NCI-H446 treated with DMSO at 0.1 percent for 48 hours (cell line): ENCODE results near the gene ABHD8.
"Not testable (repeated sequence)": the region's sequence is repeated elsewhere in the genome, so short reads cannot be mapped to it uniquely, and the experiment has no call there.

ENCODE experiments used
- DNase-seq: peaks from one replicate; lab custom pipeline; 2025; lab: John Stamatoyannopoulos, UW

The ABHD8 gene

DNA sequence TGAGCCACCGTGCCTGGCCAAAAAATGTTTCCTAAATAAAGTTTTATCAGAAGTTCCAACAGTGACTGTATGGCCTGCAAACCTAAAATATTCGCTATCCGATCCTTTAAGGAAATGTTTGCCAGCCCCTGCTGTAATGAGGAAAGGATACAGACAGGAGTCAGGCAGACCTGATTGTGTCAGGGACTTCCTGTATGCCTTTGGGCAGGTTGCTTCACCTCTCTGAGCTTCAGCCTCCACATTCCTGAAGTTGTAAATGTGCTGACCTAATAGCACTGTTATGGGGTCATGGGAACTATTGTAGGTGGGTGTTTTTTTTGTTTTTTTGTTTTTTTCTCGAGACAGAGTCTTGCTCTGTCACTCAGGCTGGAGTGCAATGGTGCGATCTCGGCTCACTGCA lies 6.2 kb downstream of the ABHD8 start:
- DNase-seq: no peak

DNA sequence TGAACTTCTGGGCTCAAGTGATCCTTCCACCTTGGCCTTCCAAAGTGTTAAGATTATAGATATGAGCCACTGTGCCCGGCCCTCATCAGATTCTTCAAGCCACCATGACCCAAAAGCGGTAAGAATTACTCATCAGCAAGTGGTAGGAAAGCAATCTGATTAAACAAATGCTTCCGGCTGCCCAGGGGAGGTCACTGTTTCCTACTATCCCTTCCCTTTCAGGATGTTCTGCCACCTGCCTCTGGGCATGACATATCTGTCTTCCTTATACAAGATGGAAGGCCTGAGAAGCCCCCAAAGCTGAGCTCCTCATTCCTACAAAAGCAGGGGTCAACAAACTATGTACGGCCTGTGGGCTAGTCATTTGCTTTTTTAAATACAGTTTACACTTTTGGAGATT lies 7.0 kb downstream of the ABHD8 start:
- no peak for DNase-seq

DNA sequence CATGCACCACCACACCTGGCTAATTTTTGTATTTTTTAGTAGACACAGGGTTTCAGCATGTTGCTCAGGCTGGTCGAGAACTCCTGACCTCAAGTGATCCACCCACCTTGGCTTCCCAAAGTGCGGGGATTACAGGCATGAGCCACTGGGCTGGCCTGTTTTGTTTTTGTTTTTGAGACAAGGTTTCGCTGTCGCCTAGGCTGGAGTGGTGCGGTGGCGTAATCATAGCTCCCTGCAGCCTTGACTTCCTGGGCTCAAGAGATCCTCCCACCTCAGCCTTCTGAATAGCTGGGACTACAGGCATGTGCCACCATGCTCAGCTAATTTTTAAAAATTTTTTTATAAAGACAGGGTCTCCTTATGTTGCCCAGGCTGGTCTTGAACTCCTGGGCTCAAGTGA lies 7.7 kb downstream of the ABHD8 start:
- DNase-seq: not testable (repeated sequence)

DNA sequence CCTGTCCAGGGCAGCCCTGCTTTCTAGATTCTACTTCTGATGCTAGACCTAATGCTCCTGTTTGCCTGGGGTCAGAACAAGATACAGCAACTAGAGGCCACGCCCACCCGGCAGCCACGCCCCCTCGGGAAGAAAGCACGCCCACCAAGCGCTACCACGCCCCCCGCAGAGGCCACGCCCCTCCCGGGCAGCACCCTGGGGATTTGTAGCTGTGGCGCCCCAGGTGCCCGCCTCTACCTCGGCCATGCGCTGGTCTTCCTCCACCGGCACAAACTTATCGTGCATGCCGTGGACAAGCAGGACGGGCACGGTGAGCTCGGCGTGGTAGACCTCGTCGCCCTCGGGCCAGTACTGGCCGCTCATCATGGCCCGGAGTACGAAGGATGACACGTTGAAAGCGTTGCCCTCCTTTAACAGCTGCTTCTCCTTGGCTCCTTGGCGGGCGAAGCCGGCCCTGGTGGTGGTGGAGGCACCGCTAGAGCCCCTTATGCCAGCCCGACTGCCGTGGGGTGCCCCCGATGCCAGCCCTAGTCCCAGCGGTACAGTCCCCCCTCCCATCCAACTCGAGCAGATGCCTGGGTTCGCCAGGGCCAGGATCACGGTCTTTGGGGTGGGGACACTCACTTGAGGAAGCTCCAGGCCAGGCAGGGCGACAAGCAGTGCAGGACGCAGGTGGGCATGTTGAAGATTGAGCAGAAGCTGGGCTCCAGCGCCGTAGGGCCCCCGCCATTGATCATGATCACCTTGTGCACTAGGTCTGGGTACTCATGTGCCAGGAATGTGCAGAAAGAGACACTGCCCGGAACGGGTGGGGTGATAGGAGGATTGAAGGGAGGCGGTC lies 9.0 kb downstream of the ABHD8 start:
- no peak for DNase-seq

DNA sequence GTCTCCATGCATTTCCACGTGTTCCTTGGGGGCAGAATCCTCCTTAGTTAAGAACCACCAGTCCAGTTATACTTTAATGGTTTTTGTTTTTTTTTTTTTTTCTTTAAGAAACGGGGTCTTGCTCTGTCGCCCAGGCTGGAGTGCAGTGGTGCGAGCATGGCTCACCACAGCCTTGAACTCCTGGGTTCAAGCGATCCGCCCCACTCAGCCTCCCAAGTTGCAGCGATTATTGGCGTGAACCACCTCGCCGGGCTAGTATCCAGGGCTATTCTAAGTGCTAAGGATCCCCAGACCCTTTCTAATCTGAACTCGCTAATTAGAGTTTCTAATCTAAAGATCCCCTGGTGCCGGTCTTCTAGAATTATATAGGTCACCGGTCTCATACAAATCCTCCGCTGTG lies 9.6 kb downstream of the ABHD8 start:
- DNase-seq: no peak

DNA sequence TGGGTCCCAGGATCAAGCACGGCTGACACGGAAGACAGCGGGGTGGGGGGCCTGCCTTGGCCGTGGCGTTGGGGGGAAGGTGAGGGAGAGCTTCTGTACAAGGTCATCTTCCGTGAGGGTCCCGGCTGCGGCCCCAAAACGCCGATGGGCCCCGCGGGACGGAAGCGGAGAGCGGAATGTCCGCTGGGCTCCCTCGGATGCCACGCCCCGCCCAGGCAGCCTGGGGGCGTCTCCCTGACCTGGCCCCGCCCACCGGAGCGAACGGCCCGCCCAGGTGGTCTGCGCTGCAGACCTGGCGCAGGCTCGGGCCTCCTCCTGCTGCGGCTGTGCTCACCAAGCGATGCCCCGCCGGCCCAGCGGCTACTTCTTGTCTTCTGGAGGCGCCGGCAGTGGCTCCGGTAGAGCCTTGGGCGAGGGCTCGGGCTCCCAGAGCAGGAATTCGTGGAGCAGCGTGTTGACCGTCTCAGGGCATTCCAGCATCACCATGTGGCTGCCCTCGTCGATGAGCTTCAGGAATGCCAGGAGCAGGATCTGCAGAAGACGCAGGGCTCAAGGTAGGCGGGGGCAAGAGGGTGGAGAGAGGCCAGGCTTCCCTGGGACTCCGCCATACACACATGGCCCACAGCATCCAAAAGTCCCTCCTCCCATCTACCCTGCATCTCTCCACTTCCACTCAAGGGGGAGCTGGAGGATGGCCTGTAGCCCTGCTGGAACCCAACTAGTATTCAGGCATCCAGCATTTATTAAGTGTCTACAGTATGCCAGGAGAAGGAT lies 10.7 kb downstream of the ABHD8 start:
- no peak for DNase-seq

DNA sequence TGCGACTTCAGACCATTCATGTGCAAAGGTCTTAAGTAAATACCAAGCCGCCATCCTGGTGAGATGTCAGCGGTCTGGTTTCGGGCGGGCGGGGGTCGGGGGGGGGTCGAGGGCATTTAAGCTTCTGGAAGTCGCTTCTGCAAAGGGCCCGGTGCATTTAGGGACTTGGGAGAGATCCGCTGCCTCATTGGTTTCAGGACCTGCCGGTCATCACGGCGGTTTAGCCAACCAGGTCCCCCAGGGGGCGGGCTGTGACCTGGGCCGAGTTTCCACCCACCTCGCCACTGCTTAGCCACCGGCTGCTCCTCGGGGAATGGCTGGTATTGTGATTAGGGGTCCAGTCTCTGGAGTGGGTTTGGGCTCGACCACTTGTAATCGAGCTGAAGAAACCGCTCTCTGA lies 13.7 kb downstream of the ABHD8 start:
- no peak for DNase-seq

DNA sequence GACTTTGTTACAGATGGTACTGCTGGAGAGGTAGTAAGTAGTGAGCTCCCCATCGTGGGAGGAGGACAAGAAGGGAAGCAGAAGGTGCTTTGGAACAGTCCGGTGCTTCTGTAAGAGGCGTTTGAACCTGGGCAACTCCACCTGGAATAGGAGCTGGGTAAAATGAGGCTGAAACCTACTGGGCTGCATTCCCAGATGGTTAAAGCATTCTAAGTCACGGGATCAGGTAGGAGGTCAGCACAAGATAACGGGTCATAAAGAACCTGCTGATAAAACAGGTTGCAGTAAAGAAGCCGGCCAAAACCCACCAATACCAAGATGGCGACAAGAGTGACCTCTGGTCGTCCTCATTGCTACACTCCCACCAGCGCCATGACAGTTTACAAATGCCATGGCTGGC lies 16.5 kb downstream of the ABHD8 start:
- no peak for DNase-seq

DNA sequence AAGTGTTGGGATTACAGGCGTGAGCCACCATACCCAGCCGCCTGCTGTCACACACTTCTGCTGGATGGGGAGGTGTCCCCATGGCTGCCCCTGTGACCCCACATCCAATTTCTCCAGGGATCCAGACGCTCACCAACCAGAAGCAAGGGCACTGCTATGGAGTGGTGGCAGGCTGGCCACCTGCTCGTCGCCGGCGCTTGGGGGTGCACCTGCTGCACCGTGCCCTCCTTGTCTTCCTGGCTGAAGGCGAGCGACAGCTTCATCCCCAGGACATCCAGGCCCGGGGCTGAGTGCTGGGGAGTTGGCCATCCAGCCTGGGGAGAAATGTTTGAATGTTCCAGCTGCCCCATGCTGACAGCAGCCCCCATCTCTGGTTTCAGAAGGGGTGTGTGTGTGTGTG lies 17.0 kb downstream of the ABHD8 start:
- no peak for DNase-seq

DNA sequence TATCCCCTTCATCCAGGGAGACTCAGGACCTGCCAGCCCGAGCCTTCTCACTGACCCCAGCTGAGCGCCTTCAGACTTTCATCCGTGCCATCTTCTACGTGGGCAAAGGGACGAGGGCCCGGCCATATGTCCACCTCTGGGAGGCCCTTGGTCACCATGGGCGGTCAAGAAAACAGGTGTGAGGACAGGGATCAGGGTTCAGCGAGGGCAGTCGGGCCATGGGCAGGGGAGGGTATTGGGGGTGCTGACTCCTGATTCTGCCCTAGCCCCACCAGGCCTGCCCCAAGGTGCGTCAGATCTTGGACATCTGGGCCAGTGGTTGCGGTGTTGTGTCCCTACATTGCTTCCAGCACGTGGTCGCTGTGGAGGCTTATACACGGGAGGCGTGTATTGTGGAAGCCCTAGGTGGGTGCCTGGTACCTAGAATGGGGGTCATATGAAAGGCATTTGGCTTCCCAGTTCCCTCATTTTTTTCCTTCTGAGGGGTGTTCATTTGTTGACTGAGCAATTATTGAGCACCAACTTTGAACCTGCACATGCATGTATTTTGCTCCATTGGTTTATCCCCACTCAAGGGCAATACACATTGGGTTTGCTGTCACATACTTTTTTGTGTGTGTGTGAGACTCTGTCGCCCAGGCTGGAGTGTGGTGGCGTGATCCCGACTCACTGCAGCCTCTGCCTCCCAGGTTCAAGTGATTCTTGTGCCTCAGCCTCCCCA lies 17.6 kb downstream of the ABHD8 start:
- no peak for DNase-seq

DNA sequence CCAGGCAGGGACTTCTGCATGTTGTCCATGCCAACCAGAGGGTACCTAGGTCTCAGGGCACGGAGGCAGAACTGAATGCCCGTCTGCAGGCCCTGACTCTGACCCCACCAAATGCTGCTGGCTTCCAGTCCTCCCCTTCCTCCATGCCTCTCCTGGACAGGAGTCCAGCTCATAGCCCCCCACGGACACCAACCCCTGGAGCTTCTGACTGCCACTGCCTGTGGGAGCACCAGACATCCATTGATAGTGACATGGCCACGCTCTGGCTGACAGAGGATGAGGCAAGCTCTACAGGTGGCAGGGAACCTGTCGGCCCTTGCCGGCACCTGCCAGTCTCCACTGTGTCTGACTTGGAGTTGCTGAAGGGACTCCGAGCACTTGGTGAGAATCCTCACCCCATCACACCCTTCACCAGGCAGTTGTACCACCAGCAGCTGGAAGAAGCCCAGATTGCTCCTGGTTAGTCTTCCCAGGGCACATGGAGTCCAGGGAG lies 19.7 kb downstream of the ABHD8 start:
- no peak for DNase-seq

DNA sequence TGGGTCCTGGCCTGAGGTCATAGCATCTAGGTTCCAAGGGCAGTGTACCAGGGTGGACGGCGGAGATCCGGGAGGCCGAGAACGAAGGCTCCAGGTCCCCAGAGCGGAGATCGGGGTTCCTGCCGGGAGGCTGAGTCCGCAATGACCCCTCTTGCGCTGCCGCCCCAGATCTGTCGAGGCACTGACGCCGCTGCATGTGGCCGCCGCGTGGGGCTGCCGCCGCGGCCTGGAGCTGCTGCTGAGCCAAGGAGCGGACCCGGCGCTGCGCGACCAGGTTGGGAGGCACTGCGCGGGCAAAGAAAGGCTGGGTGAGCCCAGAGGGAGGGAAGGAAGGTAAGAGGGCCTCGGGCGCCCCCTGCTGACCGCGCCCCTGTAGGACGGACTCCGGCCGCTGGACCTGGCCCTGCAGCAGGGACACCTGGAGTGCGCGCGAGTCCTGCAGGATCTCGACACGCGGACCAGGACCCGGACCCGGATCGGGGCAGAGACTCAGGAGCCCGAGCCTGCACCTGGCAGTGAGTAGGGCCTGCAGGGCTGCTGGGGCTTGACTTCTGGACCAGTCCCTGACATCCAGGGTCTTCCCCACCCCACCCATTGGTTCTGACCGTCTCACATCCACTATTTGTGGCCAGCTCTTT lies 20.6 kb downstream of the ABHD8 start:
- peak; percentile 38 for DNase-seq

DNA sequence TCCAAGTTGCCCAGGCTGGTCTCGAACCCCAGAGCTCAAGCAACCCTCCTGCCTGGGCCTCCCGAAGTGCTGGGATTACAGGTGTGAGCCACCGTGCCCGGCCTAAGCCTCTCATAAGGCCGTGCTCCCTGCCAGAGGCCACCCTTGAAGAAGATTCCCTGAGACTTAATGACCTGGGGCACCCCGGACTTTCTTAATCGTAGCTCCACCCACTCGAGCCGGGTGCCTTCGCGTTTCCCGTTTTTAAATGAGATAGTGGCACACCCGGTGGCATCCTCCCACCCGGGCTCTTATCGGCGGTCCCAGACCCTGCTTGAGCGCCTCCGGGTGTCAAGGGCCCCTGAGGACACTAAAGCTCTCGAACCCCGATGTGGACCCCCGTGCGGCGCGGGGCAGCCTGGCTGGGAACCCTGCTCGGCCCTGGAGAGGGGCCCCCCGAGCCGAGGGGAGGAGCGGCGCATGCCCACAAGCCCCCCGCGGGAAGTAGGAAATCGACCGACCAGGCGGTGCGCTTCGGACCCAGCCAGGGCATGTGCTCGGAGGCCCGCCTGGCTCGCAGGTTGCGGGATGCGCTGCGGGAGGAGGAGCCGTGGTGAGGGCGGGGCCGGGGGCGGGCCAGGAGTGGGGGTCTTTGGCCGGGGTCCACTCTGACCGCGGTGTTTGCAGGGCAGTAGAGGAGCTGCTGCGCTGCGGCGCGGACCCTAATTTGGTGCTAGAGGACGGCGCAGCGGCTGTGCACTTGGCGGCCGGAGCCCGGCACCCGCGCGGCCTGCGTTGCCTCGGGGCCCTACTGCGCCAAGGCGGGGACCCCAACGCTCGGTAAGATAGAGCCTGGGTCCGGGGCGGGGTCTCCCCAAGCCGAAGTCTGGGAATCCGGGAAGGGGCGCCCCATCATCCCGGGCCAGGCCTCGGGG lies 21.6 kb downstream of the ABHD8 start, which contains the start of gene ANKLE1:
Gene ANKLE1, plus strand, starts transcription at position 511 of the 914 bp plus-strand sequence. Its CDS starts 20 bp downstream, at position 531.
- no peak for DNase-seq

DNA sequence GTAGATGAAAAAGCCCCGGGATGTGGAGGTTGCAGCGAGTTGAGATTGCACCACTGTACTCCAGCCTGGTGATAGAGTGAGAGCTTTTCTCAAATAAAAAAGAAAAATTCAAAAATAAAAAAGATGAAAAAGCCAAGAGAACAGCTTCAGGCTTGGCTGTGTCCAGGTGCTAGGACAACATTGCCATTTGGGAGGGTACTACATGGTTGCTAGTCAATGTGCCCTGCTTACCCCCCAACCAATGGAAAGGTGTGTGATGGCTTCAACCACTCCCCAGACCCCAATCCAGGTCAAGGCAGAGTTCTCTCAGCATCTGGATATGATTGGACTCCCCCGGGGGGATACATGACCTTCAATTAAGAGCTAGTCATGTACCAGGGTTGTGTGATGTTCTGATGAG lies 23.8 kb downstream of the ABHD8 start:
- no peak for DNase-seq

DNA sequence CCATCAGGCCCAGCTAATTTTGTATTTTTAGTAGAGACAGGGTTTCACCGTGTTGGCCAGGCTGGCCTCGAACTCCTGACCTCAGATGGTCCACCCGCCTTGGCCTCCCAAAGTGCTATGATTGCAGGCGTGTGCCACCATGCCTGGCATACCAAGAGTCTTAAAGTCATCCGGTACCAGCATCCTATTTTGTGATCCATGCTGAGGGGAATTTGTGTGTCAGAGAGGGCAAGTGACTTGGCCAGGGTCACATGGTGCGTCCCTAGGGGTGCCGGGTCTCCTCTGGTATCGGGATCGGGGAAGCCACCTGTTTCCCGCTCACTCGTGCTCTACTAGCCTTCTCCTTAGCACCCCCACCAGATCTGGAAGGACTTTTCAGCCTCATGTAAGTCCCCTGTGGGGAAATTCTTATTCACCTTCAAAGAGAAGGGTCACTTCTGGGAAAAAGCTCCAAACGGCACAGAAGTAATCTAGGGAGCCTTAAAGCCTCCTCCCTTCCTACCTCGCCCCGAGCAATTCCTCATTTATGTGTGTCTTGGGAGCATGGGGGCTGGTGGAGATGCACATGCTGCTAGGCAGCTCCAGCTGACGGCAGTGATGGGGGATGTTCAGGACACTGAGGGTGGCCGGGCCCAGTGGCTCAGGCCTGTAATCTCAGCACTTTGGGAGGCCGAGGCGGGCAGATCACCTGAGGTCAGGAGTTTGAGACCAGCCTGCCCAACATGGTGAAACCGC lies 27.6 kb downstream of the ABHD8 start:
- DNase-seq: no peak

DNA sequence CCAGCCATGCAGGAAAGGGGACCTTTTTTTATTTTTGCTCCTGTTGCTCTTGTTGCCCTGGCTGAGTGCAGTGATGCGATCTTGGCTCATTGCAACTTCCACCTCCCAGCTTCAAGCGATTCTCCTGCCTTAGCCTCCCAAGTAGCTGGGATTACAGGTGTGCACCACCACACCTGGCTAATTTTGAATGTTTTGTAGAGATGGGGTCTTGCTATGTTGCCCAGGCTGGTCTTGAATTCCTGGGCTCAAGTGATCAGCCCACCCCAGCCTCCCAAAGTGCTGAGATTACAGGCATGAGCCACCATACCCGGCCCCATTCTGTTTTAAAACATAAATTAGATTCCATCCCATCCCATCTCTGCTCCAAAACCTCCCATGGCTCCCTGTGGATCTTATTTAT lies 28.3 kb downstream of the ABHD8 start:
- DNase-seq: not testable (repeated sequence)

DNA sequence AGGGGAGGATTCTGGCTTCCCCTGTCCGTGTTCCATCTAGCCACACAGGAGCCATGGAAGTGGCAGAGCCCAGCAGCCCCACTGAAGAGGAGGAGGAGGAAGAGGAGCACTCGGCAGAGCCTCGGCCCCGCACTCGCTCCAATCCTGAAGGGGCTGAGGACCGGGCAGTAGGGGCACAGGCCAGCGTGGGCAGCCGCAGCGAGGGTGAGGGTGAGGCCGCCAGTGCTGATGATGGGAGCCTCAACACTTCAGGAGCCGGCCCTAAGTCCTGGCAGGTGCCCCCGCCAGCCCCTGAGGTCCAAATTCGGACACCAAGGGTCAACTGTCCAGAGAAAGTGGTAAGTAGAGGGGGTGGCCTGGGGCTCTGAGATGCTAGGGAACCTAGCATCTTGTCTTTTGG lies 34.5 kb downstream of the ABHD8 start:
- no peak for DNase-seq

DNA sequence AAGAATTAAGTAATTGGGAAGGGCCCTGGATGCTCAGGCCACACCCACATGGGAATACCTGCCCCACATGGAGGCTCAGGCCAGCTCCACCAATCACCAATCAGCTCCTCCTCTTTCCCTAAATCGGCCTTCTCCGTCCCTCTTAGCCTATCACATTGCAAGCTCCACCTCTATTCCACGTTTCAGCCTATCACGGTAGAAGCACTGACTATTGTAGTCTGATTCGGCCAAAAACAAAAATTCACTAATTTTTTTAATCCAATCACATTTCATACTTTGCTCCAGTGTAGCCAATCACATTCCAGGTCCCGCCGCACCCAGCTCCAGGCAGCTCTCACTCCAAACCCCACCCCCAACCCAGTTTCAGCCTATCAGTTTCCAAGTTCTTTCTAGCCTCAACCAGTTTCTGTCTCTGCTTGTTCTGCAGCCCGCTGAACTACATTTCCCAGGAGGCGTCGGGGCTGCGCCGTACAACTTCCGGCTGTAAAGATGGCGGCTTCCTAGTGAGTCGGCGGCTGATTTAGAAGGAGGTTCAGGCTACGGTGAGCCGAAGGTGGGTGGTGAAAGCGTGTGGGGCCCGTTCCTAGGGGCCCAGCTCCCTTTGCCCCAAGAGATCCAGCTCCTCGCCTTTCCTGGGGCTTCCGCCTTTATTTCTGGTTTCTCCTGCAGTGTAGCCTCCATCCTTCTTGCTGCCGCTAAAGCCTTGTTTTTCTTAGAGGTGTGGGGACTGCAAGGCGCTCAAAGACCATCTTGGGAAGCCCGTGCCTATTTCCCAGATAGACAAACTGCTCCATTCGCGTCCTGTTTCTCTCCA lies 36.0 kb downstream of the ABHD8 start, which contains the start of gene BABAM1:
Gene BABAM1, plus strand, starts transcription at position 469 of the 814 bp plus-strand sequence. CDS start 1,364 bp downstream, outside the sequence.
- DNase-seq: peak; percentile 99

DNA sequence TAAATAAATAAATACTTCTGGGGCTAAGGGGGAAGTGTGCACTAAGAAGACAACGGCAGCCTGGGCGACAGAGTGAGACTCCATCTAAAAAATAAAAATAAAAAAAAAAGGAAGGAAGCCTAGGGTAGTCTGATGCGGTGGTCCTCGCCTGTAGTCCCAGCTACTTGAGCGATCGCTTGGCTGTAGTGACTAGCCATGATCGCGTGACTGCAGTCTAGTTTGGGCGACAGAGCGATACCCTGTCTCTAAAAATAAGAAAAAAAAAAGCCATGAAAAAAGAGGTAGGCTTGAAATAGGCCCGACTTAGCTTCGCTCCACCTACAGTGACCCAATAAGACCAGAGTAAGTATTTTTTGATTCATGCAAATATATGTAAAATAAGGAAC lies 36.6 kb downstream of the ABHD8 start:
- no peak for DNase-seq
